Measurements from ENCODE around the gene SYMPK. TPM values are rescaled to one million over a fixed set of nuclear protein-coding genes. Genes with fewer than 3 reads are reported as not detected.

SYMPK gene
- total and polyA plus RNA-seq, 2 experiments from 2014 or later: 33.4 to 41.6 TPM

- Histone ChIP-seq H3K27ac (no peak overlapping the region), H3K27me3 (no peaks in the 10 kb centered on the region), H4K20me1 (ENCODE audit: insufficient read depth, poor library complexity, severe bottlenecking) (no peaks in the 10 kb centered on the region), H3K36me3 (replicated peaks; ENCODE audit: insufficient read depth, low read depth) (no peaks in the 10 kb centered on the region), H3K4me3 (no peak overlapping the region), H2AFZ (no peak overlapping the region), H3K9me3 (ENCODE audit: low read depth) (no peaks in the 10 kb centered on the region), H3K4me2 (no peak overlapping the region), H3K9me2 (replicated peaks; ENCODE audit: insufficient read depth) (no peaks in the 10 kb centered on the region), H3K79me2 (no peaks in the 10 kb centered on the region), H3K4me1 (ENCODE audit: insufficient read depth) (no peaks in the 10 kb centered on the region)
- DNase-seq (ENCODE audit: low spot score): no peak
- TF ChIP-seq EZH2 (IDR thresholded peaks at IDR 0.05; ENCODE audit: borderline replicate concordance) (no peak), CTCF (IDR thresholded peaks at IDR 0.05; ENCODE audit: poor library complexity) (no peak), EZH2phosphoT487 (IDR thresholded peaks at IDR 0.05; ENCODE audit: low read depth, severe bottlenecking, unreplicated experiment) (no peak)
- 96% methylated on average over 5 of the region's 5 CpGs for WGBS (ENCODE audit: low lambda C conversion rate, missing lambda C conversion rate)
Measured at GRCh38 chr19:45822716-45823115, 40.2 kb downstream of the SYMPK start.

- no peak for DNase-seq (ENCODE audit: low spot score)
- Histone ChIP-seq H3K27me3 (no peaks in the 10 kb centered on the region), H3K27ac (no peak overlapping the region), H3K9me2 (replicated peaks; ENCODE audit: insufficient read depth) (no peaks in the 10 kb centered on the region), H3K4me1 (ENCODE audit: insufficient read depth) (no peaks in the 10 kb centered on the region), H3K36me3 (replicated peaks; ENCODE audit: insufficient read depth, low read depth) (no peaks in the 10 kb centered on the region), H2AFZ (no peak overlapping the region), H3K4me2 (no peak overlapping the region), H3K79me2 (no peaks in the 10 kb centered on the region), H3K4me3 (no peak overlapping the region), H4K20me1 (ENCODE audit: insufficient read depth, poor library complexity, severe bottlenecking) (no peaks in the 10 kb centered on the region), H3K9me3 (ENCODE audit: low read depth) (no peaks in the 10 kb centered on the region)
- TF ChIP-seq EZH2 (IDR thresholded peaks at IDR 0.05; ENCODE audit: borderline replicate concordance): no peak
- no peak for TF ChIP-seq EZH2phosphoT487 (IDR thresholded peaks at IDR 0.05; ENCODE audit: low read depth, severe bottlenecking, unreplicated experiment)
- no peak for TF ChIP-seq CTCF (IDR thresholded peaks at IDR 0.05; ENCODE audit: poor library complexity)
- WGBS (ENCODE audit: low lambda C conversion rate, missing lambda C conversion rate): 95% methylated on average over 10 of the region's 10 CpGs
Measured at GRCh38 chr19:45821570-45821969, 41.4 kb downstream of the SYMPK start.

- Histone ChIP-seq H3K27ac (no peak overlapping the region), H3K9me3 (ENCODE audit: low read depth) (no peaks in the 10 kb centered on the region), H3K9me2 (replicated peaks; ENCODE audit: insufficient read depth) (no peaks in the 10 kb centered on the region), H3K4me2 (no peak overlapping the region), H3K79me2 (no peaks in the 10 kb centered on the region), H2AFZ (no peak overlapping the region), H4K20me1 (ENCODE audit: insufficient read depth, poor library complexity, severe bottlenecking) (no peaks in the 10 kb centered on the region), H3K27me3 (no peaks in the 10 kb centered on the region), H3K36me3 (replicated peaks; ENCODE audit: insufficient read depth, low read depth) (no peaks in the 10 kb centered on the region), H3K4me1 (ENCODE audit: insufficient read depth) (peaks cover under 1% of the 10 kb centered on the region), H3K4me3 (no peak overlapping the region)
- no peak for DNase-seq (ENCODE audit: low spot score)
- WGBS (ENCODE audit: low lambda C conversion rate, missing lambda C conversion rate): 89% methylated on average over 8 of the region's 8 CpGs
- no peak for TF ChIP-seq EZH2 (IDR thresholded peaks at IDR 0.05; ENCODE audit: borderline replicate concordance)
- no peak for TF ChIP-seq EZH2phosphoT487 (IDR thresholded peaks at IDR 0.05; ENCODE audit: low read depth, severe bottlenecking, unreplicated experiment)
- no peak for TF ChIP-seq CTCF (IDR thresholded peaks at IDR 0.05; ENCODE audit: poor library complexity)
Measured at GRCh38 chr19:45821103-45821521, 41.8 kb downstream of the SYMPK start.

Data from hepatocyte (in vitro differentiated cells).